Stimulated activated CD8-positive, alpha-beta memory T cell treated with anti-CD3 and anti-CD28 coated beads, Interleukin-7, amount 100 ng/mL, for 4 hours (primary cell): Measurements from ENCODE around the gene ZDHHC24.

ENCODE experiments used
- DNase-seq, 2 donors: peaks; one replicate each; pipeline ENCODE4 v3.0.0-alpha.2; 2020; ENCODE audit warnings: low read depth in 2 of 2

Gene ZDHHC24

DNA sequence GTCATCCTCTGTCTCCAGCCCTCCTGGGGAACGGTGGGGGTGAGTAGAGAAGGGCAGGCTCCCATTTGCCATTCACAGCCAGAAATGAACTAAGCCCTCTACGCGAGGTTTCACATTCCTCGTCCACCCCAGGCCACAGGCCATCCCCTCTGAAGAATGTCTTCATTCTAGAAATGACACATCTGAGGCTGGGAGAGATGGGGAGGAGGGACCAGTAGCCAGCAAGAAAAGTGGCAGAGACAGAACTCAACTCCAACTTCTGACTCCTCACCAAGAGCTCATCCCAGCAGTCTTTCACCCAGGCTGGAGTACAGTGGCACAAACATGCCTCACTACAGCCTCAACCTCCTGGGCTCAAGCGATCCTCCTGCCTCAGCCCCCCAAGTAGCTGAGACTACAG, 19.1 kb upstream of the ZDHHC24 start:
- DNase-seq, result no peak

DNA sequence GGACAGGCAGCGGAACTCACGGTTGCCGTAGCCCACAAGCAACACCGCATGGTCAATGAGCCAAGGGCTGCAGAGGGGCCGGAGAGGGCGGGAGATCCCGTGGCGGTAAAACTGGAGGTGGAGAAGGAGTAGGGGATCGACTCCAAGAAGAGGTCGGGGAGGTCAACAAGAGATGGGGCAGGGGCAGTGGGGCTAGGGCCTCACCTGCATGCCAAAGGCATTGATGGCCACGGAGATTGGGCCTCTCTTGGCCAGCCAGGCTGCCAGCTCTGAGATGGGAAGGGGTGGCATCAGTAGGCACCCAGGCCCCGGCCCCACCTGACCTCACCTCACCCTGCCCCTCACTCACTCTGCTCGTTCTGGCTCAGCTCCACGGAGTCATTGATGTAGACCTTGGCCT, 18.7 kb upstream of the ZDHHC24 start:
- DNase-seq, result no peak

DNA sequence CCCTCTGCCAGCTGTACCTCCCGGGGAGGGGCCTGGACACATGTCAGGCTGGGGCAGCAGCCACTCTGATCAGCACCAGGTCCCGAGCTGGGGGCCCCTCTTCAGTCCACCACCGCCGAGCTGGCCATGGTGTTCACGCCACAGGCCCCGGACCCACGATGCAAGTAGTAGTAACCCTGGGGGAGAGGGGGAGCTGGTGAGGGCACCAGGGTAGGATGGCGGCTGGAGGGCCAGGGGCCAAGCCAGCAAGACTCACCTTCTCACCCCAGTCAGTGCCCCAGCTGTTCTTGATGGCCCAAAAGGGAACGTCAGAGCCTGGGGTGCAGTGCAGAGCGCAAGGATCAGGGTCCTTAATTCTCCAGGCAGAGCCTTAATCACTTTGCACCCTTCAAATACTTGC, 18.0 kb upstream of the ZDHHC24 start:
- no peak for DNase-seq

DNA sequence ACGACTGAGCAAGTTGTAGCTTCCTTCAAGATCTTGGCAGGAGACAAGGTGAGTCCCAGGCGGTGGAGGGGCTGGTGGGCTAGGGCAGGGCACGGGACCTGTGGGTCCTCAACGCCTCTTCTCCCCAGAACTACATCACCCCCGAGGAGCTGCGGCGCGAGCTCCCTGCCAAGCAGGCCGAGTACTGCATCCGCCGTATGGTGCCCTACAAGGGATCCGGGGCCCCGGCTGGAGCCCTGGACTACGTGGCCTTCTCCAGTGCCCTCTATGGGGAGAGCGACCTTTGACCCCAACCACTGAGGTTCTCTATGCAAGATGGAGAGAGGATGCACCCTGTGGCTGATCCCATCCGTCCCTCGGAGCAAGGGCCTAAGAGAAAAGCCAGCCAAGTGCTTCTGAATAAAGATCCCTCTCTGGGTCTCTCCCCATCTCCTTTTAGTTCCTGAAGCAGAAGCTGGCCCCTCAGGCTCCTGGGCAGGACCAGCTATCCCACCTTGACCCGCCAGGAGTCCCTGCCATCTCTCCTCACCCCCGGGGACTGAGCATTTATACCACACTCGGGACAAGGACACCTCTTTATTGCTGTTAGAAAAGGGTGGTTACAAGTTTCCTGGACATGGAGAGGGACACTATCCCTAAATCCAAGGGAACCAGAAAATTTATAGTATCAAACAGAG, 17.2 kb upstream of the ZDHHC24 start:
- no peak for DNase-seq

DNA sequence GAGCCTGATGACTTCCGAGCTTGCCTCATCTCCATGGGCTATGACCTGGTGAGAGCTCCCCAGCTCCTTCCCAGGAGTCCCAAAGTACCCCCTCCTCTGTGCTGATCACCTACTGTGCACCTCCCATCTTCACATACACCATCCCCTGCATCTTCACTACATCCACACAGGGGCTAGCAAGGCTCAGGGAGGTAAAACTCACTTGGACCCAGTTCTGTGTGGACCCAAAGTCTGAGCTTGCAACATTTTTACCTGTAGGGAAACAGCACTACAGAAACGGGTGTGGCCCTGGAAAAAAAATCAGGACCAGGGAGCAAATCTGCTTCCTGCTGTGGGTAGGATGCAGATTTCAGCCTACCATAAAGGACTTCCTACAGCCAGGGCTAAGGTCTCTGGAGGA, 16.4 kb upstream of the ZDHHC24 start:
- no peak for DNase-seq

DNA sequence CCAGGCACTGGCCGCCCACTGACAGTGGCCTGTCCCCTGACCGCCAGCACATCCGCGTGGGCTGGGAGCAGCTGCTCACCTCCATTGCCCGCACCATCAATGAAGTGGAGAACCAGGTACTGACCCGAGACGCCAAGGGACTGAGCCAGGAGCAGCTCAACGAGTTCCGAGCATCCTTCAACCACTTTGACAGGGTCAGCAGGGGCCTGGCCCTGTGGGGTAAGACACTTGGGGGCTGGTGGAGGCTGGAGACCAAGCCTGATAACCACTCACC, 16.1 kb upstream of the ZDHHC24 start:
- no peak for DNase-seq

DNA sequence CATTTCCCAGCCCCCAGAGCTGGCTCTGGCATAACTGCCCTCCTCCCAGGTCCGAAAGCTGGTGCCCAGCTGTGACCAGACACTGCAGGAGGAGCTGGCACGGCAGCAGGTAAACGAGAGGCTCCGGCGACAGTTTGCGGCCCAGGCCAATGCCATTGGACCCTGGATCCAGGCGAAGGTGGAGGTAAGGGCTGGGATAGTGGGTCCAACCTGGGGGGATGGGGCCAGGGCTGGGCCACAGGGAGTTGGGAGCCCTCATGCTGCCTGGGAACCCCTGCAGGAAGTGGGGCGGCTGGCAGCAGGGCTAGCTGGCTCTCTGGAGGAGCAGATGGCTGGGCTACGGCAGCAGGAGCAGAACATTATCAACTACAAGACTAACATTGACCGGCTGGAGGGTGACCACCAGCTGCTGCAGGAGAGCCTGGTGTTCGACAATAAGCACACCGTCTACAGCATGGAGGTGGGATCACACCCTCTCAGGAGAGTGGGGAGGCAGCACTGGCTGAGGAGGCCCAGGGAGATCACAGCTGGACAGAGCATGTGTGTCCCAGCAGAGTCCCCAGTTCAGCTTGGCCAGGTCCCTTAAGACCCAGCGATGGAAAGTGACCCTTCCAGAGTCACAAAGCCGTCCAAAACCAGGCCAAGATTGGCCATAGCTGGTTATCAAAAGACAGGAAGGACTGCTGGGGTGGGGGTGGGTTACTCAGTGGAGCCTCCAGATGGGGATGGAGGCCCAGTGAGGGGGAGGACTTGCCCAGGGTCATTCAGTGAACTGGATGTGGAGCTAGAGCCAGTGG, 15.5 kb upstream of the ZDHHC24 start:
- no peak for DNase-seq

DNA sequence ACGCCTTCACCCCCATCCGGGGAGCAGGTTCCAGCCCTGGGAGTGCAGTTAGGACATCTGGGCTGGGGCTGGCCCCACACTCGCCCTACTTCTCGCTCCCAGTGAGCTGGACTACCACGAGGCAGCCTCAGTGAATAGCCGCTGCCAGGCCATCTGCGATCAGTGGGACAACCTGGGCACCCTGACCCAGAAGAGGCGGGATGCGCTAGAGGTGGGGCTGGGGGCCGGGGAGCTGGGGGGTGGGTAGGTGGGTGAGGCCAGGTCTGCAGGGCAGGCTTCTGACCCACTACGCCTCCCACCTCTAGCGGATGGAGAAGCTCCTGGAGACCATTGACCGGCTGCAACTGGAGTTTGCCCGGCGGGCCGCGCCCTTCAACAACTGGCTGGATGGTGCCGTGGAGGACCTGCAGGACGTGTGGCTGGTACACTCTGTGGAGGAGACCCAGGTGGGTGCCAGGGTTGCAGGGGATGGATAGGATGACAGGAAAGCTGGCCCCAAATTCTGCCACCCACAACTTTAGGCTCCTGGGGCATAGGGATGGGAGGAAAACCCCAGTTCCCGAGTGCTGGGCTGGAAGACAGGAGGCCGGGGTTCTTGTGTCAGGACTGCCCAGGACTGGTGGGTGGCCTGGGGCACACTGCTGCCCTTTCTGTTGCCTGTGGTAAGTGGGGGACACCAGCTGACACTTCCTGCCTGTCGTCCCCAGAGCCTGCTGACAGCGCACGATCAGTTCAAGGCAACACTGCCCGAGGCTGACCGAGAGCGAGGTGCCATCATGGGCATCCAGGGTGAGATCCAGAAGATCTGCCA, 14.2 kb upstream of the ZDHHC24 start:
- DNase-seq, result no peak

DNA sequence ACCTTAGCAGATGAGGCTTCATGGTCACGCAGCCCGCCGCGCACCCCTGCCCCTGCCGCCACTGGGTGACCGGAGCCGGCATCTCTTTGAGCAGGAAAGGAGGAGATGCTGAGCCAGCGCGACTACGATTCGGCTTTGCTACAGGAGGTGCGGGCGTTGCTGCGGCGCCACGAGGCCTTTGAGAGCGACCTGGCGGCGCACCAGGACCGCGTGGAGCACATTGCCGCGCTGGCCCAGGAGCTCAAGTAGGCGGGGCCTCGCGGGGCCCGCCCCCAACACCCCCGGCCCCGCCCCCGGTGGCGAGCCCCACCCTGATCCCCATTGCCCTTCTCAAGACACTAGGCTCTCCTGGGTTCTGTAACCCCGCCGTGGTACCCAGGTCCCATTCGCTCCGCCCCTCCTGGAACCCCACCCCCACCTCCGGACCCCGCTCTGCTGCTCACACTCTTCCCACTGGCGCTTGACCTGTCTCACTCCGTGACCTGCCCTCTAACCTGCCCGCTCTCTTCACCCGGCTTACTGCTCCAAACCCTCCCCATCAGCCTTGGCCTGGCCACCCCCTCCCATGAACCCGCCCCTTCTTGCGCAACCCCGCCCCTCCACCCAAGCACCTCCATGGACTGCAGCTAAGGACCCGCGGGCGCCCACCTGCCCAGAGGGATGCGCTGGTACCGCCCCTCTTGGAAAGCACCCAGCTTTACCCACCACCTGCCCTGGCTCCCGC, 13.5 kb upstream of the ZDHHC24 start:
- DNase-seq, result no peak

DNA sequence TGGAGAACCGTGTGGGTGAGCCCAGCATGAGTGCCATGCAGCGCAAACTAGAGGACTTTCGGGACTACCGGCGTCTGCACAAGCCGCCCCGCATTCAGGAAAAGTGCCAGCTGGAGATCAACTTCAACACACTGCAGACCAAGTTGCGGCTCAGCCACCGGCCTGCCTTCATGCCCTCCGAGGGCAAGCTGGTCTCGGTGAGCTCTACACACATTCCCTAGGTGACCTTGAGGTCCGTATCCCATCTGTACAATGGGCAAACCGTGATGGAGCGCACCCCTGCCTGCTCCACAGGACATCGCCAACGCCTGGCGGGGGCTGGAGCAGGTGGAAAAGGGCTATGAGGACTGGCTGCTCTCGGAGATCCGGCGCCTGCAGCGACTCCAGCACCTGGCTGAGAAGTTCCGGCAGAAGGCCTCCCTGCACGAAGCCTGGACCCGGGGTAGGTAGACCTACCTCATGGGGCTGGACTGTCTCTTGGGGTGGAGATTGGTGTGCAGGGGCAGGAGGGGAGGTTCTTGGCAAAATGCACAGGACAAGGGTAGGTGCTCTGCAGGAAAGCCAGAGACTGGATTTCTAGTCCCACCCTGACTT, 12.0 kb upstream of the ZDHHC24 start:
- no peak for DNase-seq

DNA sequence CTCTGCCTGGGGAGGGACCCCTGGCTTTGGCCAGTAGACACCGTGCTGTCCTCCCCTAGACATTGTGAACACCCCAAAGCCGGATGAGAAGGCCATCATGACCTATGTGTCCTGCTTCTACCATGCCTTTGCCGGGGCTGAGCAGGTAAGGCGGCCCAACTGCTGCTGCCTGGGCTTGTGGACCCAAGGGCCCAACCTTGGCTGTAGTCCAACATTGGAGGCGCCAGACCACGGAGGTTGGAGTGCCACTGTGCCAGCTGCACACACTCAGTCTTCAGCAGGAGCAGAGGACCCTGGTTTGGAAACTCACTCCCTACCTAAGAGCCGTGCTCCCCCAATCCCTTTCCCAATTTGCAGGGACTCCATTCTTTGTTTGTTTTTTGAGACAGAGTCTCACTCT, 10.2 kb upstream of the ZDHHC24 start:
- DNase-seq, result no peak

DNA sequence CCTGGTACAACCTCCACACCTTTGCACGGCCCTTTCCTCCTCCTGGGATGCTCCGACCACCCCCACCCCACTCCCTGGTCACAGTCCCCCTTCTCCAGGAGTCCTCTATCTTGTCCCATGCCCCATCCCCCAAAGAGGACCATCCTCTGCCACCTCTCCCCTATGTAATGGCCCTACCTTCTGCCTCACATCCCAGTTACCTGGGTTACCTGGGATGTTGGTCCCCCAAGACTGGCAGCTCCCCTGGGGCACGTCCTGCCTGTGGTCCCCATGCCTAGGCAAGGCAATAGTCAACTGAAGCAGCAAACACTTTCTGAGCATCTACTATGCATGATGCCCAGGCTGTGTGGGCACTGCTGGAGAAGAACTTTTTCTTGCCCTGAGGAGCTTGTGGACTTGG, 9.6 kb upstream of the ZDHHC24 start:
- DNase-seq, result no peak

DNA sequence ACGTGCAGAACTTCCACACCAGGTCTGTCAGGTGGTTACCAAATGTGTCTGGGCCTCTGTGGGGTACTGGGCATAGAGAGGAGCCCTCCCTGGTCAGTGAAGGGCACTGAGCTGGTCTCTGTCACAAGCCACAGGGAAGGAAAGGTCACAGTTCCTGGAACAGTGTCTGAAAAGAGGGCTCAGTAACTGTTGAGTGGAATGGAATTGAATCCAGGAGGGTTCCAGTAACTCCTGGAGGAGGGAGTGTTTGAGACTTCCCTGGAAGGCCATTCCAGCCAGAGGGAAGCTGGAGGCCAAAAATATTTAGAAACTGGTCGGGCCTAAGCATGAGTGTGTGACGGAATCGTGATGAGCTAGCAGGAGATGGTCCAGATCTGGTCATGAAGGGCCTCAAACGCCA, 8.8 kb upstream of the ZDHHC24 start:
- DNase-seq, result no peak

DNA sequence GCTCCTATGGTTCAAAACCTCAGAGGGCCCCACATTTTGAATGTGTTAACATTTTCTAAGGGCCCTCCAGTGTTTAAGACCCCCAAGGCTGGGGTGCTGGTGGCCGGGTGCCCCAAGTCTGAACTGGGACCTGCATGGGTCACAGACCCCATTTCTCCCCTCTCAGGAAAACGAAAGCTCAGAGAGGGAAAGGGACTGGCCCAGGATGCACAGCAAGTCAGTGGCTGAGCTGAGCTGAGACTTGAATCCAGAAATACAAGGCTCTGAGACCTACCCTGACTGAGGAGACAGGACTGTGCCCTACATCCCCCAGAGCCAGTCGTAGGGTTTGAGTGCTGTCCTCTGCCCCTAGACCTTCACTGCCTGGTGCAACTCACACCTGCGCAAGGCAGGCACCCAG, 5.0 kb upstream of the ZDHHC24 start:
- no peak for DNase-seq

DNA sequence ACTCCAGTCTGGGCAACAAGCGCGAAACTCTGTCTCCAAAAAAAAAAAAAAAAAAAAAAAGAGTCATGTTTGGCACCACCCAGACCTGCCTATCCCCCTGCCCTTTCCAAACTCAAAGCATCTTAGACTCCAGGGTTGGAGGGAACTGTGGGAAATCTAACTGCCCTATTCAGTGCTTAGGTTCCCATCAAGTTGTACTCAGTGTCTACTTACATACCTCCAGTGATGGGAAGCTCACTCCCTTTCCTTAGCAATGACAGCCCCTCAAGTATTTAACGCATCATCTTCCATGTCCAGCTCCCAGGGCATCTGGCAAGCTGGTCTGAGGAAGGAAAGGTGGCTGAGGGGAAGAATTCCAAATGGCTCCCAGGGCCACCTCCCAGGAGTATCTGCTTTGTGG, 3.8 kb upstream of the ZDHHC24 start:
- no peak for DNase-seq

DNA sequence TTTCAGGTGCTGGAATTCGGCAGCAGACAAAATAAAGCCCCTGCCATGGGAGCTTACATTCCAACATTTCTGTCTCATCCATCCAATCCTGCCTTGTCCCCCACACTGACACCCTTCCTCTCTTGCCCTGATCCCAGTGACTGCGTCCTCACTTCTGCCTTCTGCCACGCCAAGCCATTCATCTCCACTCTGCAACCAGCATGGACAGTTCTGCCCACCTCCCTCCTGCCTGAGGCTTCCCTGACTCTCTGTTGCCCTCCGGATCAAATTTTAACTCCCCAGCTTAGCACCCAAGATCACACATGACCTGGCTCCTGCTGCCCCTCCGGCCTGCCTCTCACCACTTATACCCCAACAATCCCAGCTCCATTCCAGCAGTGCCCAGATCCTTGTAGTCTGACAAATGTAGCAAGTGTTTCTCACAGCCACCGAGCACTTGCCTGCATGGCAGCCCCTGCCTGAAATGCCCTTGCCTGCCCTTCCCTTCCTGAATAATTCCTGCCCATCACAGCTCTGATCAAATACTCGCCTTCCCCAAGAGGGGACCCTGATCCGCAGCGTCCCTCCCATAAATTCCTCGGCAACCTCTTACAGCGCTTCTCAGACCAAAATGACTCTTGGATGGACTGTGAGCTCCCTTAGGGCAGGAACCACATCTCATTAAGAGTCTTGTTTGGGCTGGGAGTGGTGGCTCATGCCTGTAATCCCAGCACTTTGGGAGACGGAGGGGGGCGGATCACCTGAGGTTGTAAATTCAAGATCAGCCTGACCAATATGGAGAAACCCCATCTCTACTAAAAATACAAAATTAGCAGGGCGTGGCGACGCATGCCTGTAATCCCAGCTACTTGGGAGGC, 3.2 kb upstream of the ZDHHC24 start:
- DNase-seq, result no peak

DNA sequence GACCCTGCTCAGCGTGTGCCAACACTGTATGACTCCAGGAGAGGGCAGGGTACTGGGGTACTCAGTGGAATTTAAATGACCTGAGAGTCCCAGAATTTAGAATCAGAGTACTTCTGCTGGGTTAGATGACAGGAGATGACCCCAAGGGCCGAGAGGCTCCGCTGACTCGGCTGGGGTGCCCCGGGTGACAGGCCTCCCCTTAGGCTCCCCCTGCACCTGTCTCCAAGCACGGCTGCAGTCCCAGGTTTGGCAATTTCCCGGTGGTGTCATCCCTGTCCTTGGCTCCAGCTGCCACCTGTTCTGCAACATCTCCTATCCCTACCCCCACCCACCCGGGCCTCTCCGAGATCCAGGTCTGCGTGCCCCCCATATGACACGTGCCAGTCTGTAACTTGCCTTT, 2.2 kb upstream of the ZDHHC24 start:
- no peak for DNase-seq

DNA sequence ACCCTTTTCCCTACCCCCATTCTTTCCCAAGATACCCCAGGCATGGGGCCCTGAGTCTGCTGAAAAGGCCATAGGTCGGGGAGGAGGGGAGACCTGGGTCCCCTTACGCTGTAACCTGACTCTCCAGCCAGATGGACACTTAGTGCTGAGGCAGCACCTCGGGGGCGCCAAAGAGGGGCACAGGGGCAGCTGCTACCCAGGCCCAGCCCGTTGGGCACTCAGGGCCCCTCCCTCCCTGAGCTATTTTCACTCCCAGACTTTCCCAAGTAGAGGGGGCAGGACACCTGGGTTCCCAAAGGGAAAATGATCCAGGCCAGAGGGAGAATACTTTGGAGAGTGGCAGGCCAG, 1.8 kb upstream of the ZDHHC24 start:
- no peak for DNase-seq

DNA sequence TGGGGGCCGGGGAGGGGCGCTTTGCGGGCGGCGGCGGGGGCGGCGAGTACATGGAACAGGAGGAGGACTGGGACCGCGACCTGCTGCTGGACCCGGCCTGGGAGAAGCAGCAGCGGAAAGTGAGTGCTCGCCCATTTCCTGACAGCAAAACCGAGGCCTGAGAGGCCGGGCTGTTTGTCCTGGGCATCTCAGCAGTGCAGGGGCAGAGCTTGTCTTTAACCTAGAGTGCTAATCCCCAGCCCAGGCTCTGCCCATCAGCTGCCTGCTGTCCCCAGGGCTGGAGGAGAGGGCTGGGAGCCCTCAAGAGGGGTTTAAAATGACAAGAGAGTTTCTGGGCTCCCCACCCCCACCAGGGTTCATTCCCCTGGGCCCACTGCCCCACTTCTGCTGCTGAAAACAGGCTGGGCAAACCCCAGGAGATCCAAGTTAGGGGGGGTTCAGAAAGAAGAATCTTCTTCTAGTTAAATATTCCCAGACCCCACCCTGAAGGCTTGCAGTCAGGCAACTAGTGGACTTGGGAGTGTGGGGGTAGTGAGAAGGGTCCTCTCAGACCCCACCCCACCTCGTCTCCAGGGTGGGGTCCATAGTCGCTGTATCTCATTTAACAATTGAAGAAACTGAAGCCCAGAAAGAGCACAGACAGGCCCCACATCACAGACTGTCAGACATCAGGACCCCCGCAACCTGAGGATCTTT, 1.3 kb upstream of the ZDHHC24 start:
- no peak for DNase-seq

DNA sequence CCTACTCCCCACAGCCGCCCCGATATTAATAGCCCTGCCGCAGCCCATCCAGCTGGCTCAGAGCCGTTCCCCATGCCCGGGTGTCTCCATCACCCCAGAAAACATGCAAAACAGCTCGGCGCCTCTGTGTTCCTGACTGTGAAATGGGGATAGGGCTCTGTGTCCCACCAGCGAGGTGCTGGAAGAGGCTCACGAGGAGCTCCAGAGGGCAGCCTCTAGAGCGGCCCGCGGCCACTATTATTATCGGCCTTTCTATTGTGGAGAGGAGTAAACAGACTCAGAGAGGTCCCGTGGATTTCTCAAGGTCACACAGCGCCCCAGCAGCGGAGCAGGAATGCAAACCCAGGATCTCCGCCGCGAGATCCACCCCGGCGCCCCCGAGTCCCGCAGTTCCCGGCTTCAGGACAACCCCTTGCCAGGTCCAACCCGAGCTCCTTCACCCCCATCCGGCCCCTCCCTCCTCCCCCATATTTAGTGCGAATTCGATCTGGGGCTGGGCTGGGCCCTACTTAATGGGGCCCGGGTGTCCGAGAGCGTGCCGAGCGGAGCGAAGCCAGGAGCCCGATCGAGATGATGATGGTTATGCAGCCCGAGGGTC, 619 bp upstream of the ZDHHC24 start, which contains the start of gene ACTN3:
TSS of gene ACTN3 (plus strand) at position 536 of the 598 bp plus-strand sequence. CDS start at position 571, 35 bp downstream.
- DNase-seq, result no peak
